NCI-H2196 (cell line): ENCODE data around the gene REC8.
A peak's percentile ranks its signal among the peaks of the same experiment; 100 is the strongest.

Experiments used
- DNase-seq: peaks from one replicate; lab custom pipeline; 2025; ENCODE audit not compliant: unreplicated experiment; lab: John Stamatoyannopoulos, UW

REC8 gene

GRCh38 chr14:24138396-24139271 is 33.2 kb upstream of the REC8 start:
- DNase-seq, result no peak

- DNase-seq, result no peak
Measured at GRCh38 chr14:24139272-24139934, 32.5 kb upstream of the REC8 start.

- peak; percentile 100 for DNase-seq
Measured at GRCh38 chr14:24141097-24141880, 30.6 kb upstream of the REC8 start, which contains the start of gene EMC9. TSS of gene EMC9 (minus strand) at chr14:24141591. CDS start at chr14:24141304, 287 bp downstream.

GRCh38 chr14:24143511-24143910 is 28.4 kb upstream of the REC8 start:
- DNase-seq, result no peak

- DNase-seq, result no peak
Measured at GRCh38 chr14:24144451-24144850, 27.4 kb upstream of the REC8 start.

GRCh38 chr14:24145219-24145618 is 26.7 kb upstream of the REC8 start:
- no peak for DNase-seq

- no peak for DNase-seq
Measured at GRCh38 chr14:24145690-24146452, 26.0 kb upstream of the REC8 start.

GRCh38 chr14:24146453-24146977 is 25.4 kb upstream of the REC8 start, which contains the start of gene PSME2:
TSS of gene PSME2 (minus strand) at chr14:24146610. CDS start at chr14:24146581, 29 bp downstream.
- DNase-seq, result peak; percentile 94

GRCh38 chr14:24146978-24147760 is 24.7 kb upstream of the REC8 start, which contains the start of gene RNF31:
TSS of gene RNF31 (plus strand) at chr14:24147498. CDS start at chr14:24147699, 201 bp downstream.
- DNase-seq, result peak; percentile 98

- DNase-seq, result no peak
Measured at GRCh38 chr14:24147761-24148428, 24.0 kb upstream of the REC8 start.

GRCh38 chr14:24149302-24149969 is 22.4 kb upstream of the REC8 start:
- no peak for DNase-seq

GRCh38 chr14:24150061-24150460 is 21.8 kb upstream of the REC8 start:
- DNase-seq, result no peak

- DNase-seq, result no peak
Measured at GRCh38 chr14:24150567-24150966, 21.3 kb upstream of the REC8 start.

GRCh38 chr14:24150993-24151392 is 20.9 kb upstream of the REC8 start:
- DNase-seq, result no peak

- DNase-seq, result no peak
Measured at GRCh38 chr14:24151404-24152080, 20.3 kb upstream of the REC8 start.

GRCh38 chr14:24155100-24155499 is 16.8 kb upstream of the REC8 start:
- no peak for DNase-seq

GRCh38 chr14:24156840-24157239 is 15.0 kb upstream of the REC8 start:
- DNase-seq, result no peak

GRCh38 chr14:24157331-24157730 is 14.5 kb upstream of the REC8 start:
- no peak for DNase-seq
